H1 (cell line): Measurements from ENCODE around the gene CHMP6. TPM values are rescaled to one million over a fixed set of nuclear protein-coding genes. Genes with fewer than 3 reads are reported as not detected.

ENCODE experiments used
- CTCF ChIA-PET: fragments of 300-600 bp; sonication (Branson Sonifier 250); formaldehyde crosslinking; loops from one replicate; lab custom pipeline; 2021; ENCODE audit not compliant: partially characterized antibody; lab: Charles Lee
- POLR2A ChIA-PET: fragments of 300-600 bp; sonication (Branson Sonifier 250); formaldehyde crosslinking; loops from one replicate; lab custom pipeline; 2021; ENCODE audit warnings: inconsistent platforms; ENCODE audit not compliant: partially characterized antibody; lab: Charles Lee
- DNase-seq, 2 experiments: peaks; one replicate each; pipeline versions ENCODE4 v3.0.0 to v3.0.0-alpha.2; 2010 to 2022; ENCODE audit warnings: low spot score in 2 of 2, low read depth in 1 of 2, mixed read lengths in 1 of 2
- FAIRE-seq: peaks from 2 replicates; lab custom pipeline; 2011; peaks lifted over from hg19 to GRCh38; lab: Jason Lieb, UNC
- H2AFZ ChIP-seq: 2 replicates; pipeline ENCODE4 v1.8.1; 2012; ENCODE audit warnings: low read length, inconsistent platforms
- H2AK5ac ChIP-seq: 2 replicates; pipeline ENCODE4 v1.6.1; 2013; ENCODE audit warnings: low read depth, low read length
- H2BK120ac ChIP-seq: replicated peaks from 2 replicates; pipeline ENCODE3; 2013; ENCODE audit warnings: low read depth, low read length, inconsistent platforms
- H2BK12ac ChIP-seq: 2 replicates; pipeline ENCODE4 v1.6.1; 2013; ENCODE audit warnings: low read depth, low read length
- H2BK15ac ChIP-seq: 2 replicates; pipeline ENCODE4 v1.6.1; 2013; ENCODE audit warnings: low read length
- H2BK20ac ChIP-seq: 2 replicates; pipeline ENCODE4 v1.6.1; 2013; ENCODE audit warnings: low read length
- H2BK5ac ChIP-seq: 2 replicates; pipeline ENCODE4 v1.6.1; 2013; ENCODE audit warnings: low read depth, low read length
- H3K14ac ChIP-seq: 2 replicates; pipeline ENCODE4 v1.6.1; 2013; ENCODE audit warnings: inconsistent platforms; ENCODE audit not compliant: insufficient read length
- H3K18ac ChIP-seq: 2 replicates; pipeline ENCODE4 v1.6.1; 2013; ENCODE audit warnings: low read length; ENCODE audit errors: extremely low read depth
- H3K23ac ChIP-seq: 2 replicates; pipeline ENCODE4 v1.6.1; 2013; ENCODE audit warnings: inconsistent platforms; ENCODE audit not compliant: insufficient read length
- H3K23me2 ChIP-seq: 2 replicates; pipeline ENCODE4 v1.6.1; 2013; ENCODE audit warnings: low read depth, low read length
- H3K27ac ChIP-seq: 2 replicates; pipeline ENCODE4 v1.6.1; 2011; ENCODE audit warnings: low read depth, low read length, inconsistent platforms
- H3K27me3 ChIP-seq, 4 experiments: replicated peaks in 1 of 4; 1 replicate in 1 of 4; 2 replicates in 3 of 4; pipeline versions ENCODE4 v1.6.1 to v1.8.1; 2011 to 2013; ENCODE audit warnings: low read length in 3 of 4, mild to moderate bottlenecking in 3 of 4, inconsistent platforms in 2 of 4, mixed read lengths in 2 of 4, moderate library complexity in 1 of 4; ENCODE audit not compliant: control insufficient read depth in 3 of 4, insufficient read depth in 3 of 4; ENCODE audit errors: extremely low read depth in 1 of 4
- H3K36me3 ChIP-seq, 4 experiments: 2 replicates each; pipeline versions ENCODE4 v1.6.1 to v1.8.1; 2011 to 2013; ENCODE audit warnings: mild to moderate bottlenecking in 4 of 4, low read length in 3 of 4, moderate library complexity in 2 of 4, control low read depth in 1 of 4, inconsistent platforms in 1 of 4; ENCODE audit not compliant: insufficient read depth in 4 of 4, control insufficient read depth in 2 of 4
- H3K4ac ChIP-seq: replicated peaks from 2 replicates; pipeline ENCODE3; 2013; ENCODE audit warnings: low read length, low read depth, mixed read lengths, inconsistent platforms; ENCODE audit not compliant: insufficient read length
- H3K4me1 ChIP-seq, 4 experiments: replicated peaks in 1 of 4; 1 replicate in 1 of 4; 2 replicates in 3 of 4; pipeline versions ENCODE4 v1.6.1 to v1.8.1; 2011 to 2013; ENCODE audit warnings: low read length in 3 of 4, inconsistent platforms in 2 of 4, mixed read lengths in 1 of 4; ENCODE audit not compliant: insufficient read depth in 4 of 4, control insufficient read depth in 3 of 4
- H3K4me2 ChIP-seq, 2 experiments: 2 replicates each; pipeline versions ENCODE4 v1.6.1 to v1.8.1; 2011 to 2013; ENCODE audit warnings: low read depth in 2 of 2, low read length in 2 of 2, control low read depth in 1 of 2, inconsistent platforms in 1 of 2, mild to moderate bottlenecking in 1 of 2; ENCODE audit not compliant: insufficient read depth in 1 of 2
- H3K4me3 ChIP-seq, 4 experiments: fragments of 200-600, 300-600 bp in 1 of 4; sonication (generic), shearing (Covaris generic), sonication (Bioruptor Twin) in 1 of 4; 2 replicates each; pipeline versions ENCODE4 v1.5.1 to v1.8.1; 2011 to 2016; ENCODE audit warnings: low read length in 4 of 4, low read depth in 3 of 4, control low read depth in 2 of 4, inconsistent platforms in 2 of 4, mild to moderate bottlenecking in 2 of 4, mixed read lengths in 1 of 4, moderate library complexity in 1 of 4; ENCODE audit not compliant: insufficient read depth in 2 of 4; ENCODE audit errors: extremely low read depth in 1 of 4
- H3K56ac ChIP-seq: replicated peaks from 2 replicates; pipeline ENCODE3; 2013; ENCODE audit warnings: low read depth, mild to moderate bottlenecking, mixed read lengths, low read length, inconsistent platforms; ENCODE audit not compliant: insufficient read length
- H3K79me1 ChIP-seq: 2 replicates; pipeline ENCODE4 v1.6.1; 2013; ENCODE audit warnings: low read depth, low read length, control low read depth
- H3K79me2 ChIP-seq, 2 experiments: 2 replicates each; pipeline versions ENCODE4 v1.6.1 to v1.8.1; 2012 to 2013; ENCODE audit warnings: low read length in 2 of 2, mild to moderate bottlenecking in 2 of 2, inconsistent platforms in 1 of 2; ENCODE audit not compliant: insufficient read depth in 2 of 2, control insufficient read depth in 1 of 2
- H3K9ac ChIP-seq, 4 experiments: replicated peaks in 1 of 4; 1 replicate in 1 of 4; 2 replicates in 3 of 4; pipeline versions ENCODE4 v1.6.1 to v1.8.1; 2011 to 2013; ENCODE audit warnings: low read depth in 3 of 4, low read length in 3 of 4, control low read depth in 2 of 4, mild to moderate bottlenecking in 2 of 4, moderate library complexity in 2 of 4, inconsistent platforms in 1 of 4; ENCODE audit errors: extremely low read depth in 1 of 4
- H3K9me3 ChIP-seq, 2 experiments: 2 replicates each; pipeline versions ENCODE4 v1.6.1 to v1.8.1; 2012 to 2013; ENCODE audit warnings: mild to moderate bottlenecking in 2 of 2, moderate library complexity in 2 of 2, control low read depth in 1 of 2, inconsistent platforms in 1 of 2, low read depth in 1 of 2, low read length in 1 of 2, mixed read lengths in 1 of 2; ENCODE audit not compliant: insufficient read depth in 2 of 2
- H4K20me1 ChIP-seq, 2 experiments: replicated peaks in 1 of 2; 2 replicates each; pipeline versions ENCODE3 to v1.8.1; 2011 to 2013; ENCODE audit warnings: inconsistent platforms in 2 of 2, low read length in 2 of 2, mild to moderate bottlenecking in 1 of 2; ENCODE audit not compliant: insufficient read depth in 2 of 2, control insufficient read depth in 1 of 2
- H4K5ac ChIP-seq: 2 replicates; pipeline ENCODE4 v1.6.1; 2013; ENCODE audit warnings: low read length, low read depth, mixed read lengths, inconsistent platforms; ENCODE audit not compliant: insufficient read length
- H4K8ac ChIP-seq: 2 replicates; pipeline ENCODE4 v1.8.0; 2013; ENCODE audit warnings: mild to moderate bottlenecking, moderate library complexity, low read length, inconsistent platforms; ENCODE audit not compliant: insufficient read depth; ENCODE audit errors: extremely low read depth
- H4K91ac ChIP-seq: replicated peaks from 2 replicates; pipeline ENCODE3; 2013; ENCODE audit warnings: low read length, mixed read lengths, inconsistent platforms; ENCODE audit not compliant: insufficient read length
- BCL11A ChIP-seq, 2 experiments: IDR thresholded peaks; one replicate each; pipeline ENCODE4 v1.6.1; 2011; ENCODE audit warnings: low read depth in 2 of 2, low read length in 2 of 2, mild to moderate bottlenecking in 2 of 2
- CHD2 ChIP-seq: IDR thresholded peaks from 2 replicates; pipeline ENCODE4 v1.6.1; 2012; ENCODE audit warnings: low read length, improper control_type of control experiment
- CTBP2 ChIP-seq: IDR thresholded peaks from 2 replicates; pipeline ENCODE4 v1.7.0; 2011; ENCODE audit warnings: borderline replicate concordance, mild to moderate bottlenecking, moderate library complexity, mixed read lengths, low read length; ENCODE audit not compliant: insufficient read depth, insufficient read length
- EZH2 ChIP-seq: fragments of 200-600 bp; sonication (generic); IDR thresholded peaks from 2 replicates; pipeline ENCODE4 v1.7.1; 2012; ENCODE audit warnings: low read depth, mild to moderate bottlenecking, moderate library complexity, low read length, inconsistent platforms; ENCODE audit not compliant: severe bottlenecking
- GABPA ChIP-seq: IDR thresholded peaks from 2 replicates; pipeline ENCODE4 v1.6.1; 2011; ENCODE audit warnings: mild to moderate bottlenecking, low read length, moderate library complexity, borderline replicate concordance; ENCODE audit not compliant: insufficient read depth
- JUN ChIP-seq: IDR thresholded peaks from 2 replicates; pipeline ENCODE4 v1.6.1; 2011; ENCODE audit warnings: low read depth, mild to moderate bottlenecking, improper control_type of control experiment, low read length
- NANOG ChIP-seq: IDR thresholded peaks from 2 replicates; pipeline ENCODE4 v1.6.1; 2011; ENCODE audit warnings: low read length, low read depth, mild to moderate bottlenecking, inconsistent platforms; ENCODE audit not compliant: insufficient read depth, poor library complexity, severe bottlenecking
- POLR2AphosphoS5 ChIP-seq: IDR thresholded peaks from 2 replicates; pipeline ENCODE4 v1.6.1; 2011; ENCODE audit warnings: low read depth, low read length
- POU5F1 ChIP-seq: IDR thresholded peaks from 2 replicates; pipeline ENCODE4 v1.6.1; 2011; ENCODE audit warnings: low read depth, mild to moderate bottlenecking, low read length, moderate library complexity
- RXRA ChIP-seq: IDR thresholded peaks from 2 replicates; pipeline ENCODE4 v1.6.1; 2011; ENCODE audit warnings: low read depth, mild to moderate bottlenecking, low read length, moderate library complexity; ENCODE audit not compliant: insufficient read depth
- SIRT6 ChIP-seq: IDR thresholded peaks from one replicate; pipeline ENCODE4 v1.7.1; 2012; ENCODE audit warnings: low read length, inconsistent platforms
- SP2 ChIP-seq: IDR thresholded peaks from 2 replicates; pipeline ENCODE4 v1.6.1; 2012; ENCODE audit warnings: mild to moderate bottlenecking, low read length, inconsistent platforms
- TBP ChIP-seq: IDR thresholded peaks from 2 replicates; pipeline ENCODE4 v1.6.1; 2011; ENCODE audit warnings: low read depth, low read length, improper control_type of control experiment
- YY1 ChIP-seq: IDR thresholded peaks from 2 replicates; pipeline ENCODE4 v1.6.1; 2011; ENCODE audit warnings: low read depth, mild to moderate bottlenecking, low read length
- WGBS, 2 experiments: shearing (Covaris generic) in 1 of 2; methylation state at CpG; one replicate each; pipeline versions ENCODE4 v1.1.6 to v1.1.7; 2013 to 2015; ENCODE audit warnings: low lambda C conversion rate in 2 of 2, mixed read lengths in 2 of 2, inconsistent platforms in 1 of 2, low coverage in 1 of 2, missing lambda C conversion rate in 1 of 2; ENCODE audit not compliant: insufficient replicate concordance in 2 of 2, insufficient coverage in 1 of 2, insufficient read length in 1 of 2; ENCODE audit errors: extremely low coverage in 1 of 2, missing lambda C conversion rate in 1 of 2; 5-methylcytosine and 5-hydroxymethylcytosine counted together
- polyA plus RNA-seq, 7 experiments: library from polyadenylated mRNA; depleted of rRNA in 3 of 7; stranded (reverse) in 5 of 7; unstranded in 2 of 7; fragments of >200 nt in 5 of 7; fragments of 200-250 nt in 2 of 7; gene quantifications; 1 replicate in 5 of 7; 2 replicates in 1 of 7; 4 replicates in 1 of 7; pipeline versions ENCODE4 v1.2.1 to v1.2.3, GENCODE V29; 2011 to 2013; ENCODE audit warnings: missing spikeins in 2 of 7, mixed read lengths in 2 of 7
- total RNA-seq: library from RNA; stranded (reverse); fragmentation: NEBNext Ultra II Directional; extraction: Animal tissue kit (Norgen Biotek cat#: 25700); gene quantifications from 2 replicates; pipeline ENCODE4 v1.2.1, GENCODE V29; 2021

The CHMP6 gene
- total and polyA plus RNA-seq, 2 of the 8 experiments (the other 6 are each of a cell fraction or from before 2014, with no cell fraction given): 15.7 to 24.3 TPM

GRCh38 chr17:80947200-80947940 is 44.3 kb upstream of the CHMP6 start:
- WGBS, 2 experiments: 84% methylated on average over 21 of the region's 21 CpGs; no CpG with 5 or more reads in 1 of the 2 experiments
- Histone ChIP-seq H3K18ac (no peak overlapping the region), H4K20me1 (no peaks in the 10 kb centered on the region), H4K91ac (no peak overlapping the region), H2BK5ac (no peak overlapping the region), H2BK12ac (no peak overlapping the region), H3K9ac (no peak overlapping the region), H3K4ac (no peak overlapping the region), H3K14ac (no peak overlapping the region), H3K23ac (no peak overlapping the region), H3K4me2 (no peak overlapping the region), H4K5ac (no peak overlapping the region), H3K79me1 (no peaks in the 10 kb centered on the region), H2BK20ac (no peak overlapping the region), H2BK120ac (no peak overlapping the region), H2AK5ac (no peak overlapping the region), H3K4me3 (no peak overlapping the region), H2AFZ (no peak overlapping the region), H3K23me2 (no peaks in the 10 kb centered on the region), H3K56ac (no peak overlapping the region), H3K9me3 (no peaks in the 10 kb centered on the region), H3K27me3 (no peaks in the 10 kb centered on the region), H3K79me2 (no peaks in the 10 kb centered on the region), H2BK15ac (no peak overlapping the region), H3K36me3 (no peaks in the 10 kb centered on the region; a peak in 3 of 8 replicates), H3K27ac (no peak overlapping the region), H3K4me1 (no peaks in the 10 kb centered on the region), H4K8ac (no peak overlapping the region)
- no peak for FAIRE-seq
- ChIA-PET POLR2A (interaction anchor here (0.7 kb wide), 1 partner anchor 10 kb away, joined by 3 read pairs; no protein-coding TSS in a partner anchor), CTCF (interaction anchor here (0.6 kb wide), 1 partner anchor 52 kb away, joined by 3 read pairs; no protein-coding TSS in a partner anchor)
- no peak for DNase-seq
- TF ChIP-seq POU5F1: no peak
- TF ChIP-seq CTBP2: no peak
- no peak for TF ChIP-seq YY1
- no peak for TF ChIP-seq BCL11A (IDR thresholded peaks at IDR 0.05; ENCODE audit: low read depth in 2 of 2, low read length in 2 of 2)
- TF ChIP-seq JUN: no peak
- no peak for TF ChIP-seq POLR2AphosphoS5
- TF ChIP-seq TBP: no peak
- TF ChIP-seq GABPA: no peak
- no peak for TF ChIP-seq CHD2
- TF ChIP-seq SIRT6: no peak
- TF ChIP-seq EZH2: no peak
- TF ChIP-seq SP2: no peak
- no peak for TF ChIP-seq NANOG
- no peak for TF ChIP-seq RXRA
